Prostate gland (tissue), 2 donors: ENCODE results near the gene PTPRT. TPM values are rescaled to one million over a fixed set of nuclear protein-coding genes. Genes with fewer than 3 reads are reported as not detected.

ENCODE experiments used
- DNase-seq: peaks from one replicate; pipeline ENCODE4 v3.0.0-alpha.2; 2019; ENCODE audit warnings: low spot score
- H3K27ac ChIP-seq, 2 donors: fragments of 200-600 bp; sonication (generic); 2 replicates each; pipeline ENCODE4 v1.5.1; 2017 to 2019
- H3K27me3 ChIP-seq: fragments of 200-600 bp; sonication (generic); replicated peaks from 2 replicates; pipeline ENCODE4 v1.5.1; 2019; ENCODE audit not compliant: insufficient read depth
- H3K36me3 ChIP-seq, 2 donors: fragments of 200-600 bp; sonication (generic); 1 replicate in 1 of 2; 2 replicates in 1 of 2; pipeline versions ENCODE4 v1.5.1 to v1.8.1; 2017 to 2019
- H3K4me1 ChIP-seq: fragments of 200-600 bp; sonication (generic); replicated peaks from 2 replicates; pipeline ENCODE4 v1.5.1; 2019
- H3K4me3 ChIP-seq, 2 donors: fragments of 200-600 bp; sonication (generic); 2 replicates each; pipeline ENCODE4 v1.5.1; 2017 to 2019
- H3K9me3 ChIP-seq: fragments of 200-600 bp; sonication (generic); 2 replicates; pipeline ENCODE4 v1.5.1; 2017
- POLR2A ChIP-seq: fragments of 450-650 bp; IDR thresholded peaks from one replicate; pipeline ENCODE4 v1.6.1; 2016; ENCODE audit warnings: antibody characterized with exemption, mild to moderate bottlenecking
- POLR2AphosphoS5 ChIP-seq: sonication (generic); formaldehyde crosslinking; IDR thresholded peaks from one replicate; pipeline ENCODE4 v1.6.1; 2017; ENCODE audit warnings: antibody characterized with exemption
- WGBS: methylation state at CpG from one replicate; pipeline ENCODE4 v1.1.5; 2018; 5-methylcytosine and 5-hydroxymethylcytosine counted together
- intact Hi-C: fragments of 100-400 bp; cut with DNase I; formaldehyde crosslinking; loops from one replicate; pipeline ENCODE4 v1.14.2; 2022
- total RNA-seq, 2 donors: library from RNA; depleted of rRNA; stranded (reverse); fragments of >200 nt; gene quantifications; one replicate each; pipeline ENCODE4 v1.1.0, GENCODE V29; 2016
- TF ChIP-seq, protein P1 (sequence below), 4 experiments: fragments of 200-600 bp in 2 of 4; fragments of 450-650 bp in 2 of 4; sonication (generic) in 2 of 4; IDR thresholded peaks; 1 replicate in 3 of 4; 2 replicates in 1 of 4; pipeline ENCODE4 v1.5.1; 2016 to 2019; ENCODE audit warnings: antibody characterized with exemption in 4 of 4, mild to moderate bottlenecking in 2 of 4, moderate library complexity in 2 of 4

PTPRT gene
- total RNA-seq, 2 donors from 2014 or later = 1.5 to 3.5 TPM

DNA sequence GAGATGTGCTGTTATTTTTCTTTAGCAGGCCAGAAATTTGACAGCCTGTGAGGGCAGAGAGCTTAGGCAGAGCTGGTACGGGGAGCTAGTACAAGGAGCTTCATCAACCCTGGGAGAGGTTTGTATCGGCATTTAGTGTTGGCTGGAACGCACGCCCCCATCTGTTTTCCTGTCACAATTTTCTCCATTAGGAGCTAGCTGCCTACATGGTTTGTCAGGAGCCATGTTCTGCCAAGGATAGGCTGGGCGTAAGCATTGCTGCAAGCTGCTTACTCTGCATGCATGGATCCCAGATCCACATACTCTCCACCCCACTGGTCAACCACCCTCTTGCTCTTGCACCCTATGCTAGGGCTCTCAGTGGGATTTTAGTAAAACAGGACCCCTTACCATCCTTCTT lies 1122.5 kb downstream of the PTPRT start:
- DNase-seq = no peak
- H3K36me3 ChIP-seq = no peaks in the 10 kb centered on the region
- H3K9me3 ChIP-seq = no peaks in the 10 kb centered on the region
- TF ChIP-seq POLR2AphosphoS5 (no peak), POLR2A (no peak)
- TF ChIP-seq, protein P1, sequence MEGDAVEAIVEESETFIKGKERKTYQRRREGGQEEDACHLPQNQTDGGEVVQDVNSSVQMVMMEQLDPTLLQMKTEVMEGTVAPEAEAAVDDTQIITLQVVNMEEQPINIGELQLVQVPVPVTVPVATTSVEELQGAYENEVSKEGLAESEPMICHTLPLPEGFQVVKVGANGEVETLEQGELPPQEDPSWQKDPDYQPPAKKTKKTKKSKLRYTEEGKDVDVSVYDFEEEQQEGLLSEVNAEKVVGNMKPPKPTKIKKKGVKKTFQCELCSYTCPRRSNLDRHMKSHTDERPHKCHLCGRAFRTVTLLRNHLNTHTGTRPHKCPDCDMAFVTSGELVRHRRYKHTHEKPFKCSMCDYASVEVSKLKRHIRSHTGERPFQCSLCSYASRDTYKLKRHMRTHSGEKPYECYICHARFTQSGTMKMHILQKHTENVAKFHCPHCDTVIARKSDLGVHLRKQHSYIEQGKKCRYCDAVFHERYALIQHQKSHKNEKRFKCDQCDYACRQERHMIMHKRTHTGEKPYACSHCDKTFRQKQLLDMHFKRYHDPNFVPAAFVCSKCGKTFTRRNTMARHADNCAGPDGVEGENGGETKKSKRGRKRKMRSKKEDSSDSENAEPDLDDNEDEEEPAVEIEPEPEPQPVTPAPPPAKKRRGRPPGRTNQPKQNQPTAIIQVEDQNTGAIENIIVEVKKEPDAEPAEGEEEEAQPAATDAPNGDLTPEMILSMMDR (IDR thresholded peaks at IDR 0.05) = no peak
- H3K4me3 ChIP-seq = no peak overlapping the region
- no peaks in the 10 kb centered on the region for H3K4me1 ChIP-seq
- intact Hi-C loops = no loop called here
- H3K27me3 ChIP-seq = no peaks in the 10 kb centered on the region
- H3K27ac ChIP-seq = no peak overlapping the region
- 87% methylated on average over 5 of the region's 5 CpGs for whole genome bisulfite sequencing

GRCh38 chr20:42063141-42063540 lies 1126.6 kb downstream of the PTPRT start:
- TF ChIP-seq POLR2AphosphoS5 (no peak), POLR2A (no peak)
- TF ChIP-seq, protein P1 (IDR thresholded peaks at IDR 0.05) = no peak
- WGBS = 67% methylated on average over 4 of the region's 4 CpGs
- Histone ChIP-seq H3K27ac (no peak overlapping the region), H3K9me3 (no peaks in the 10 kb centered on the region), H3K4me1 (no peaks in the 10 kb centered on the region), H3K27me3 (no peaks in the 10 kb centered on the region), H3K4me3 (no peak overlapping the region), H3K36me3 (no peaks in the 10 kb centered on the region)
- no peak for DNase-seq
- intact Hi-C loops = no loop called here

- TF ChIP-seq POLR2AphosphoS5 = no peak
- TF ChIP-seq, protein P1 (IDR thresholded peaks at IDR 0.05) = no peak
- no peak for TF ChIP-seq POLR2A
- intact Hi-C loops = no loop called here
- no peak for DNase-seq
- Histone ChIP-seq H3K27ac (no peak overlapping the region), H3K27me3 (no peaks in the 10 kb centered on the region), H3K9me3 (no peaks in the 10 kb centered on the region), H3K4me3 (no peak overlapping the region), H3K36me3 (no peaks in the 10 kb centered on the region), H3K4me1 (no peaks in the 10 kb centered on the region)
- 69% methylated on average over 3 of the region's 3 CpGs for WGBS
These were observed 1136.4 kb downstream of the PTPRT start for GRCh38 chr20:42053350-42053749.

GRCh38 chr20:42051921-42052320 lies 1137.8 kb downstream of the PTPRT start:
- Histone ChIP-seq H3K4me3 (no peak overlapping the region), H3K36me3 (no peaks in the 10 kb centered on the region), H3K9me3 (no peaks in the 10 kb centered on the region), H3K27me3 (no peaks in the 10 kb centered on the region), H3K4me1 (no peaks in the 10 kb centered on the region), H3K27ac (no peak overlapping the region)
- 82% methylated on average over 5 of the region's 5 CpGs for WGBS
- TF ChIP-seq, protein P1 (IDR thresholded peaks at IDR 0.05) = no peak
- TF ChIP-seq POLR2A = no peak
- no peak for TF ChIP-seq POLR2AphosphoS5
- intact Hi-C loops = no loop called here
- no peak for DNase-seq

DNA sequence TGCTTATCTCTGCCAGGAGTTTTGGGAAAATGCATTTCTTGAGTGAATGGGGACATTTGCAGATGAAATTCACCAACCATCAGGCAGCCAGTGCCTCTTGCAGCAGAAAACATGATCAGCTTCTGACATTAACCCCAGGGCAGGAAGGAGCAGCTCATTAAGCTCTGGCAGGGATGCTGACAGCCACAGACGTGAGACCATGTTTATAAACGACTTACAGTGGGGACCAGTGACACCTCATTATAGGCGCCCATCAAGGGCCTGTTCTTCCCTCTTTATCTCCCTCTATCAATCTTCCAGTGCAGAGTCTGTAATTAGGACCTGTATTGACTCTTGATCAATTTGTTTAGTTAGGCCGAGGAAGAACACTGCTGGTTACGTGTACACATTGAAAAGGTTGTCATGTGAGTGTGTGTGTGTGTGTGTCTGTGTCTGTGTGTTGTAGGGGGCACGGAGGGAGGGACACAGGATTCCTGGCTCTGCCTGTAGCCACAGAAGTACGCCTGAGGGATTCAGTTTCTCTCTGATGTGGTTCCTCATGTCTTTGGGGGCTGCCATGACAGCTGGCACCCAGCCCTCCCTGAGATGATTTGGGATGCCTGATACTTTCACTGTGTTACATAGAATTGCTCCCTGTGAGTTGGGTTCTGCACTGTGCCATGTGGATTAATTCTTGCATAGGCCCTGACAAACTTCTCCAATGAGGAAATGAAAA lies 1143.2 kb downstream of the PTPRT start:
- WGBS = 47% methylated on average over 7 of the region's 7 CpGs
- no peak overlapping the region for H3K4me3 ChIP-seq
- H3K4me1 ChIP-seq = no peaks in the 10 kb centered on the region
- TF ChIP-seq, protein P1 (IDR thresholded peaks at IDR 0.05) = no peak
- no peak for TF ChIP-seq POLR2AphosphoS5
- no peak for TF ChIP-seq POLR2A
- no peaks in the 10 kb centered on the region for H3K9me3 ChIP-seq
- intact Hi-C loops = no loop called here
- H3K36me3 ChIP-seq = no peaks in the 10 kb centered on the region
- DNase-seq = no peak
- H3K27ac ChIP-seq = no peak overlapping the region
- no peaks in the 10 kb centered on the region for H3K27me3 ChIP-seq
